ENCODE results near the gene REXO1. TPM values are rescaled to one million over a fixed set of nuclear protein-coding genes. Genes with fewer than 3 reads are reported as not detected.
A peak's percentile ranks its signal among the peaks of the same experiment; 100 is the strongest.

REXO1 gene
- total and polyA plus RNA-seq, 8 donors: 16.9 to 30.8 (median 24.4) TPM

DNA sequence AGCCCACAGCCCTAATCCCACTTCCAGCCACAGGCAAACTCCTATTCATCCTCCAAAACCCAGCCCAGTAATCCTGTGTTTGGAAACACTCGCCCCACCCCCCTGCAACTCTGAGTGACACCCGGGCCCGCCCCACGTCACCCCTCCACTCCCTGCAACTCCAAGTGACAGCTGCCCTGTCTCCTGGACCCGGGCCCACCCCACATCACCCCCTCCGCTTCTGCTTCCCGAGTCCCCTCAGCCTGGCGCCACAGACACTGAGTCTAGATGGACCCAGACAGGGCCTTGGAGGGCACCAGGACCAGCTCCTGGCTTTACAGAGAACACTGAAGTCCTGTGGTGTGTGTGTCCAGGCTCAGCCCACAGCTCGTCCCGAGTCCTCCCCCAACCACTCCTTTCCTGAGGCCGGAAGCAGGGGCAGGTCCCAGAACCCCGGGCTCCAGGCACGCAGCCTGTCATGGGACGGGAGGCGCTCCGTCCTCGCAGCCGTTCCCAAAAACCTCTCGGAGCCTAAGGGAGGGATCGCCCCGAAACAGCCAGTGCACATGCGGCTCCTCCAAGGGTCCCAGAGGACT lies 7.7 kb downstream of the REXO1 start:
- Histone ChIP-seq H3K27me3 (no peaks in the 10 kb centered on the region), H3K36me3 (peaks cover 0 to 21% of the 10 kb centered on the region in 2 donors), H3K27ac (peak overlapping the region; percentile 26 to 67), H3K9me3 (no peaks in the 10 kb centered on the region), H3K4me3 (peak overlapping the region in 1 of 2 donors; percentile 21), H3K4me1 (peaks cover 0 to 82% of the 10 kb centered on the region in 2 donors)
- intact Hi-C loops (cut with DNase I): no loop called here
- TF ChIP-seq, protein P1, sequence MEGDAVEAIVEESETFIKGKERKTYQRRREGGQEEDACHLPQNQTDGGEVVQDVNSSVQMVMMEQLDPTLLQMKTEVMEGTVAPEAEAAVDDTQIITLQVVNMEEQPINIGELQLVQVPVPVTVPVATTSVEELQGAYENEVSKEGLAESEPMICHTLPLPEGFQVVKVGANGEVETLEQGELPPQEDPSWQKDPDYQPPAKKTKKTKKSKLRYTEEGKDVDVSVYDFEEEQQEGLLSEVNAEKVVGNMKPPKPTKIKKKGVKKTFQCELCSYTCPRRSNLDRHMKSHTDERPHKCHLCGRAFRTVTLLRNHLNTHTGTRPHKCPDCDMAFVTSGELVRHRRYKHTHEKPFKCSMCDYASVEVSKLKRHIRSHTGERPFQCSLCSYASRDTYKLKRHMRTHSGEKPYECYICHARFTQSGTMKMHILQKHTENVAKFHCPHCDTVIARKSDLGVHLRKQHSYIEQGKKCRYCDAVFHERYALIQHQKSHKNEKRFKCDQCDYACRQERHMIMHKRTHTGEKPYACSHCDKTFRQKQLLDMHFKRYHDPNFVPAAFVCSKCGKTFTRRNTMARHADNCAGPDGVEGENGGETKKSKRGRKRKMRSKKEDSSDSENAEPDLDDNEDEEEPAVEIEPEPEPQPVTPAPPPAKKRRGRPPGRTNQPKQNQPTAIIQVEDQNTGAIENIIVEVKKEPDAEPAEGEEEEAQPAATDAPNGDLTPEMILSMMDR (IDR thresholded peaks at IDR 0.05): no peak
- DNase-seq: no peak
- ATAC-seq: no peak

DNA sequence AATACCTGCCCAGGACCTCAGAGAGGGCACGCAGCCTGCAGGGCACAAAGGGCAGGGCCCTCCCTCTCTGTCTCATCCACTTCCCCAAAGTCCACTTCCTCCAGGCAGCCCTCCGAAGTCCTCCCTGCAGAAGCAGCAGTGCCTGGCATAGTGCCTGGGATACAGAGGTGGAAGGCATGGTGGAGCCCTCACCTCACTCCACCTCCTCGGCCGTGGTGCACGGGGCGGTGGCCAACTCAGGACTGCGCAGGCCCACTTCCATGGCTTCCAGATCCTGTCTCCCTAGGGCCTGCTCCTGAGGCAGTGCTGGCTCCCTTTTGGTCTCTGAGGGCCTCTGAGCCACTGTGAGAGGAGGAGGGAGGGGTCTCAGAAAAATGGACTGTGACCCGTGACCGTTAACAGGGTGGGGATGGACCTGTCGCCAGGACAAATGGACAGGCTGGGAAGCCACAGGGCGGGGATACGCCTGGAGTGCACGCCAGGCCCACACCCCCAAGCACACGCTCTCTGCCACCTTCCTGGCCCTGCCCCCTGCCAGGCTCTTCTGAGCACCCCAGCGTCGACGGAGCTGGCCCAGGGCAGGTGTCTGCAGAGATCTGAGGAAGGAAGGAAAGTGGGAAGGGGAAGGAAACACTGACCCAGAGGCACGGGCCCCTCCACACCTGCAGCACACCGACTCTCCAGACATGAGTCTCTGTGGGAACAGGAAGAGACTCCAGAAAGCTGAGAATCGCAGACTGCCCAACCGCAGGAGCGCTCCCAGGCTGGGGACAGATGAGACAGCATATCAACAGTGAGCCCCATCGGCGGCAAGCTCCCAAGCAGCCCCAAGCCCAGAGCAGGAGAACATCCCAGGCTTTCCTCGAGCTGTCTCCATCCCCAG lies 8.4 kb downstream of the REXO1 start:
- H3K36me3 ChIP-seq: peaks cover 0 to 14% of the 10 kb centered on the region in 2 donors
- H3K4me1 ChIP-seq: peaks cover 0 to 74% of the 10 kb centered on the region in 2 donors
- DNase-seq (no peak), ATAC-seq (no peak)
- H3K9me3 ChIP-seq: no peaks in the 10 kb centered on the region
- TF ChIP-seq, protein P1 (IDR thresholded peaks at IDR 0.05): no peak
- no peak overlapping the region for H3K4me3 ChIP-seq
- H3K27me3 ChIP-seq: no peaks in the 10 kb centered on the region
- peak overlapping the region; percentile 13 to 67 for H3K27ac ChIP-seq
- intact Hi-C loops (cut with DNase I): no loop called here

DNA sequence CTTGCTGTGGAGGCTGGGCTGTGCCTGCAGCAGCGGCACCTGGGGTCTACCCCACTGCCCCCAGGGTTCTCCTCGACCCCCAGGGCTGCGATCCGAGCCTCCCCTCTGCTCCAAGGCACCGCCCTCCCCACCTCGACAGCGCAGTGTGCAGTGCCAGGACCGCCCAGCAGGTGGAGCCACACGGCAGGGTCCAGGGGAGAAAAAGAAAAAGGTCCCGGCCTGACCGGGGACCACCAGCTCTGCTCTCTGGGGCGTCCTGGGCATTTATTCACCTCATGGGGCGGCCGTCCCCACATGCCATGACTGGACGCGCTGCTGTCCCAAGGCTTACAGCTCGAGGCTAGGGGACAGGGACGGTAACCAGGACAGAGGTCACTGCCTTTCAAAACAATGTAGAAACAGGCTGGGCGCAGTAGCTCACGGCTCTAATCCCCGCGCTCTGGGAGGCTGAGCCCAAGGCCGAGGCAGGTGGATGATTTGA lies 10.6 kb downstream of the REXO1 start:
- no peak overlapping the region for H3K27ac ChIP-seq
- H3K9me3 ChIP-seq: no peaks in the 10 kb centered on the region
- H3K4me3 ChIP-seq: no peak overlapping the region
- peak; percentile 65 for ATAC-seq
- no peaks in the 10 kb centered on the region for H3K27me3 ChIP-seq
- TF ChIP-seq, protein P1 (IDR thresholded peaks at IDR 0.05): peak; percentile 83 to 91
- peaks cover 6 to 65% of the 10 kb centered on the region in 2 donors for H3K4me1 ChIP-seq
- H3K36me3 ChIP-seq: peaks cover 0 to 7% of the 10 kb centered on the region in 2 donors
- no peak for DNase-seq
- intact Hi-C loops (cut with DNase I): no loop called here

DNA sequence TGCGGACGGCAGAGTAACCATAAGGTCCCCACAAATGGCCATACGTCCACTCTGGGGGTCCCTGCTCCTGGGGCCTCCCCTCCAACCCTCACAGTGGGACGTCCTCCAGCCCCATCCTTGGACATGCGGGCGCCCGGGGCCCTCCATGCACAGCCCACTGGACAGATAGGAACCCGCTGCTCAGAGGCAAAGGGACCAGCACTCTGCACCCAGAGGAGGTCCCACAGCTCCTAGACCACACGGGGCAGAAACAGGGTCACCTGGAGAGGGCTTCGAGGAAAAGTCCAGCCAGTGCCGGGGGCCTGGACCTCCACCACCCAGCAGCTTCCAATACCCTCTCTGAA lies 11.1 kb downstream of the REXO1 start:
- Histone ChIP-seq H3K4me1 (peaks cover 6 to 60% of the 10 kb centered on the region in 2 donors), H3K4me3 (no peak overlapping the region), H3K9me3 (no peaks in the 10 kb centered on the region), H3K36me3 (peaks cover 0 to 12% of the 10 kb centered on the region in 2 donors), H3K27me3 (no peaks in the 10 kb centered on the region), H3K27ac (no peak overlapping the region)
- intact Hi-C loops (cut with DNase I): no loop called here
- DNase-seq (no peak), ATAC-seq (no peak)
- TF ChIP-seq, protein P1 (IDR thresholded peaks at IDR 0.05): no peak

Data from left lung (tissue), 10 donors.